GM12872 (cell line): Measurements from ENCODE around the gene SP140.

ENCODE experiments used
- TF ChIP-seq, protein P1 (sequence below): IDR thresholded peaks from 3 replicates; pipeline ENCODE4 v1.5.1; 2011; ENCODE audit warnings: low read depth, mild to moderate bottlenecking, low read length, moderate library complexity; ENCODE audit not compliant: insufficient read depth

SP140 gene

DNA sequence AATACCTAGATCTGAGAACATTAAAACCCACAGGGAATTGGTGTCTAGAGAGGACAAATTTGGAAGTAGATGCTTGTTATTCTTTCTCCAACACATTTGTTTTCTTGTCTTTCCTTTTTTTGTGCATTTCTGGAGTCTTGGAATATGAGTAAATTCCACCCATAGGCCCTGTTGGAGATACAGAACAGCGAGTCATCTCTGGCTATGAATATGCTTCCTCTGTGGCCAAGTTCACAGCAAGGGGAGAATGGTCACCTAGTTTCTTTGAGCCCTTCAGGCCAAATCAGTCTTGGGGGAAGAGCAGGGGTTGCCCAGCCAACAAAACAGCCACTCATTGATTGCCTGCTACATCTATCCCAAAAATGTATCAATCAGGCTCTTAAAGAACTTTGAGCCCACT is 132.8 kb downstream of the SP140 start:
- TF ChIP-seq, protein P1, sequence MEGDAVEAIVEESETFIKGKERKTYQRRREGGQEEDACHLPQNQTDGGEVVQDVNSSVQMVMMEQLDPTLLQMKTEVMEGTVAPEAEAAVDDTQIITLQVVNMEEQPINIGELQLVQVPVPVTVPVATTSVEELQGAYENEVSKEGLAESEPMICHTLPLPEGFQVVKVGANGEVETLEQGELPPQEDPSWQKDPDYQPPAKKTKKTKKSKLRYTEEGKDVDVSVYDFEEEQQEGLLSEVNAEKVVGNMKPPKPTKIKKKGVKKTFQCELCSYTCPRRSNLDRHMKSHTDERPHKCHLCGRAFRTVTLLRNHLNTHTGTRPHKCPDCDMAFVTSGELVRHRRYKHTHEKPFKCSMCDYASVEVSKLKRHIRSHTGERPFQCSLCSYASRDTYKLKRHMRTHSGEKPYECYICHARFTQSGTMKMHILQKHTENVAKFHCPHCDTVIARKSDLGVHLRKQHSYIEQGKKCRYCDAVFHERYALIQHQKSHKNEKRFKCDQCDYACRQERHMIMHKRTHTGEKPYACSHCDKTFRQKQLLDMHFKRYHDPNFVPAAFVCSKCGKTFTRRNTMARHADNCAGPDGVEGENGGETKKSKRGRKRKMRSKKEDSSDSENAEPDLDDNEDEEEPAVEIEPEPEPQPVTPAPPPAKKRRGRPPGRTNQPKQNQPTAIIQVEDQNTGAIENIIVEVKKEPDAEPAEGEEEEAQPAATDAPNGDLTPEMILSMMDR = no peak

DNA sequence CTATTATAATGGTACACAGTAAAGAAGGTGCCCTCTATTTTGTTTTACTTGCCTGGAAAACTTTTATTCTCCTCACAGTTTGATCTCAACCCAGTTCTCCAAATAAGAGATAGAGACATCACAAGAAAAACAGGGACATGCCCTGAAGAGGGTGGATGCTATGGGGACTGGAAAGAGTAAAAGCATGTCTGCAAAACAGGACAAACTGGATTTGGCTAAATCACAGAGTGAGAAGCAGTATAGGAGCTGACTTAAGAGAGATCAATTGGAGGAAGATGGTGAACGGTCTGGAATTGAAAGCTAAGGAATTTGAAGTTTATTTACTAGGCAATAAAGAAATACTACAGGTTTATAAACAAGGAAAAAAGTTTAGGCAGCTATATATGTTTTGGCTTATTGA is 134.5 kb downstream of the SP140 start:
- TF ChIP-seq, protein P1 = no peak

DNA sequence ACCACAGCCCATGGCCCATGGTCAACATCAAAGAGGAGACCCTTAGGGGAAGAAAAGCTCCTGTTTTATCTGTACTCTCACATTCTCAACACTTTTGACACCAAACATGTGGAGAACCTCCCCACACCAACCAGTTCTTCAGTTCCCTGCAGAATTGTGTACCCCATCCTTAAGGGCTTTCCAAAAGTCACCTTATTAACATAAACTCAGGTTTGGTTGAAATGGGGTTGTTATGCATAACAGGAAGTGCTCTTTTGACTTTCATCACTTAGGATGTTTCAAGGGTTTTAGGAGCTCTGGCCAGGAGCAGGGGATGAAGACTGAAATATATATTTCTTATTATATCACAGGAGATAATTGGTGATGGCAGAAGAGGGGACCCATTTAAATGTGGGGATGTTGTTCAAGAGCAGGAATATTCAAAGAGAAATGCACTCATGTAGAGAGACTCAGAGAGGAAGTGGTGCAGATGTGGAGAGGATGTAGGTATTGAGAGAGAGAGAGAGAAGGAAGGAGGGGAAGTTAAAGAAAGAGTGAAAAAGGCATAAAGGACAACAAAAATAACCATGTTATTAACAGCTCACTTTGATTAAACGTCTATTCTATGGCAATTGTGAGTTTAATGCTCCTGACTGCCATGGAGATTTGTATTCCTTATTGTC is 136.6 kb downstream of the SP140 start:
- TF ChIP-seq, protein P1 = no peak
